Activated T-cell treated with anti-CD3 and anti-CD28 coated beads, Interleukin-2, amount 50 U/mL, for 48 hours (primary cell): Measurements from ENCODE around the gene CNTFR.

Source experiments
- DNase-seq, 2 experiments: peaks; one replicate each; pipeline ENCODE4 v3.0.0-alpha.2; 2020

The CNTFR gene

DNA sequence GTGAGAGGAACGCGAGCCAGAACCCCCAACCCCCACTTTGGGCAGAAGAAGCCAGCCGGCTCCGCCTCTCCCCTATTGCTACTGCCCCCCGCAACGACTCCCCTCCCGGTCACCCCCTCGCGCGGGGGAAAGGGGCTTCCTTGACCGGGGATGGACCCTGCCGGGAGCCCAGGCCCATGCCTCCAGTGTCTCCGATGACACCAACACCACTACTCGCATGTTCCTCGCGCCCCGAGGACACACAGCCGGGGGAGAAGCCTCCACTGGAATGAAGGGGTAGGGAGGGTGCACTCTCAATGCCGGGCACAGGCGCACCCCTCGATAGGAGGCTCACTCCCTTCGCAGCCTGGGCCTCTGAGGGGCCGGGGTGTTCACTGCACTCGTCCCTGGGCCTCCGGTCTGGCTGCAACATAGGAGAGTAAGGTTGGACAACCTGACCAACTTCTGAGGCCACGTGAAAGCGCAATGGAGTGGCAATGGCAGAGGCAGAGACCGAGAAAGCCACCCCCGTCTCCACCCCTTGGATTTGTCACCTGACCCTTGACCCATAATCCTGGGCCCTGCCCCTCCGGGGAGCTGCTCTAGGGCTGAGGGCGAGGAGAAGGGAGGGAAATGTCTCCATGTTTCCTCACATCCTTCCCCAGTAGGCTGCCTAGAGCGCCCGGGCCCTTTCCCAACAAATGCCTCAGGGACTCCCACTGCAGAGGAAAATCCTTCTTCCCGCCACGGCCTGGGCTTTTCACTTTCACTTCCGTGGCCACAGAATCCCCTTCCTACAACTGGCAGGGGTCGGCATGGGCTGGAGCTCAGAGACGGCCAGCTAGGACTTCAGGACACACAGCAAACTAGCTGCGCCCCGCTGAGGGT lies 1.1 kb upstream of the CNTFR start:
- peak; percentile 46 to 52 for DNase-seq

GRCh38 chr9:34588671-34589635 lies 571 bp downstream of the CNTFR start:
- no peak for DNase-seq

DNA sequence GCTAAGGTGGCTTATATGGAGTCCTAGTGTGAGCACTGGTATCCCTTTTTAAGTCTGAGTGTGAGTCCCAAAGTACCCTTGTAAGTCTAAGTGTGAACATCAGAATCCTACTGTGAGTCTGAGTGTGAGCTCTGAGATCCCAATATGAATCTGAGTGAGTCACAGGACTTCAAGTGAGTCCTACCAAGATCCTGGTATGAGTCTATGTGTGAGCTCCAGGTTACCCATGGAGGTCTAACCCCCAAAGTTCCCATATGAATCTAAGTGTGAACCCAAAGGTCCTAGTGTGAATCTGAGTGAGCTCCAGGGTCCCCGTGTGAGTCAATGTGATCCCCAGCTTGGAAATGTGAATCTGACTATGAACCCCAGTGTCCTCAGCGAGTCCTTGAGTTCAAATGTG lies 2.3 kb downstream of the CNTFR start:
- no peak for DNase-seq

GRCh38 chr9:34585946-34586669 lies 3.4 kb downstream of the CNTFR start:
- no peak for DNase-seq

DNA sequence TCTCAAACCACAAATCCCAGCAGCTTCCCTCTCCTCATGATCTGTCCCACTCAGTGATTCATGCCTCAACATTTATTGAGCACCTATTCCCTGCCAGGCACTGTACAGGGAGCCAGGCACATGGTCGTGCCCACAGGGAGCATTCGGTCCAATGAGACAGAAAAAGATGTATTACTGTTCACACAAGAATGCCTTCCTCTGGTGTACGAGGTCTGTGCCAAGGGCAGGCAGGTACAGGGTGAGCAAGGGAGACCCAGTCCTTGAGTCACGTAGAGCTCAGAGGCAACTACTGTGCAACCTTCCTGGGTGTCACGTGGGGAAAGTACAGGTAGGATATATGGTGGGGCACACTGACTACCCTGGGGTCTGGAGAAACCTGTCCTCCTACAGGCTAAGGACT lies 4.6 kb downstream of the CNTFR start:
- DNase-seq: no peak

DNA sequence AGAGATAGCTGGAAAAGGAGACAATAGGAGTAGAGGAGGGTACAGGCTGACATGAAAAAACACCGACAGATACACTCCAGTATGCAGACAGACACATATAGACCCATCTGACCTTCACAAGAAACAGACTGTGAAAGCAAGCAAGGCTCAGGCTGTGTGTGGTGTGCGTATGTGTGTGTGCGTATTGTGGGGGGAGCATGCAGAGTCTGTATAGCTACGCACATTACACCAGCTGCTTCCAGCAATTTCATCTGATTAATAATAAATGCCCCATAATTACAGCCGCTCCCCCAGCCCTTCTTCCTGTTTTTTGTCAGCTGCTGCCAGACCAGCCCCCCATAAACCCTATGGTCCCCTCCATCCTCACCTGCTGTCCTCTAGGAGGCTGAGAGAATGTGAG lies 6.7 kb downstream of the CNTFR start:
- DNase-seq: no peak

DNA sequence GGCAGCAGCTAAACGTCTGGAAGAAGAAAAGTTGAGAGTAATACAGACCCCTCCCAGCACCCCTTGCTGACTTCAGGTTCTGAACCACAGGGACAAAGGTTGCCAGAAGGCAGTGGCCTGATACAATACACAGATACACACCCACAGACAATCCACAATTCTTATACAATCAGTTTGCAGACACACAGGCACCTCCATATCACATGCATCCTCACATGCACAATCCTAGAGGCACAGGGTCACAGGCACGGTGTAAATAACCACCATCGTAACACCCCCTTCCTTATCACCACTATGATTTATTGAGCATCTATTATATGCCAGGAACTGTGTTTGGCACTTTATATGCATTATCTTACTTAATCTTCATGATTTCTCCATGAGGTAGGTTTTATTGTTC lies 8.2 kb downstream of the CNTFR start:
- DNase-seq: no peak

DNA sequence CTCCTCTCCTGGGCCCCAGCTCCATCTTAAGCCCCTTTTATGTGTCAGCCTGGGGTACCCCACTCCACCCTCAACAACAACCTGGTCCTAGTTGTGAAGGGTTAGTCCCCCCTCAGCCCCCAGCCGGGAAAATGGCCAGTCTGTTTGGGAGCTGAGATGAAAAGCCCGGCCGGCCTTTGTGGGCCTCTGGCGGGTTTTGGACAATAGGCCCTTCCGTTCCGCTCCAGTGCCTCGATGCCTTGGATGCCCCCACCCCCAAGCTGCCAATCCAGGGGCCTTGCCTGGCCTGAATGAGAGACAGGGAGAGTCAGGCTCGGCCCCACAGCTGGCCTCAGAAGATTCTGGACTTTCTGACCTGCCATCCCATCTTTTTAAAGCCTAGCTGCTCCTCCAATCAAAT lies 9.2 kb downstream of the CNTFR start:
- DNase-seq: no peak

DNA sequence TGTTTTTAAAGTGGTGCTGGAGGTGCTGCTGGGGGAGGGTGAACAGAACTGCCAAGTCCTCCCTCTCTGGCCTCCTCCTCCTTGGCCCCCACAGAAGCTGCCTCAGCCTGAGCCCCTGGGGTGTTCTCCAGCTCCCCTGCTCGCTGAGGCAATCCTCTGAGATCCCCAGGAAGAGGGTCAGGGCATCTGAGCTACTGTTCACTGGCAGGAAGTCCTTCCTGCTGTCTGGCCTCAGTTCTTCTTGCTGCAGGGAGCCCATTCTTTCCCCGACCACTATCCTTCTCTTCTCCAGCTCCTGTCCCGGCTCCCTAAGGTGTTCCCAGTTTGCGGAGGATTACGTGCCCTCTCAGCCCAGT lies 9.7 kb downstream of the CNTFR start:
- no peak for DNase-seq

- DNase-seq: no peak
These were observed 10.3 kb downstream of the CNTFR start for GRCh38 chr9:34579104-34579807.

GRCh38 chr9:34578241-34579103 lies 11.1 kb downstream of the CNTFR start:
- DNase-seq: peak in 1 of 2 experiments; percentile 41

GRCh38 chr9:34577400-34578240 lies 11.9 kb downstream of the CNTFR start:
- DNase-seq: no peak

- DNase-seq: no peak
These were observed 12.7 kb downstream of the CNTFR start for GRCh38 chr9:34576597-34577399.

DNA sequence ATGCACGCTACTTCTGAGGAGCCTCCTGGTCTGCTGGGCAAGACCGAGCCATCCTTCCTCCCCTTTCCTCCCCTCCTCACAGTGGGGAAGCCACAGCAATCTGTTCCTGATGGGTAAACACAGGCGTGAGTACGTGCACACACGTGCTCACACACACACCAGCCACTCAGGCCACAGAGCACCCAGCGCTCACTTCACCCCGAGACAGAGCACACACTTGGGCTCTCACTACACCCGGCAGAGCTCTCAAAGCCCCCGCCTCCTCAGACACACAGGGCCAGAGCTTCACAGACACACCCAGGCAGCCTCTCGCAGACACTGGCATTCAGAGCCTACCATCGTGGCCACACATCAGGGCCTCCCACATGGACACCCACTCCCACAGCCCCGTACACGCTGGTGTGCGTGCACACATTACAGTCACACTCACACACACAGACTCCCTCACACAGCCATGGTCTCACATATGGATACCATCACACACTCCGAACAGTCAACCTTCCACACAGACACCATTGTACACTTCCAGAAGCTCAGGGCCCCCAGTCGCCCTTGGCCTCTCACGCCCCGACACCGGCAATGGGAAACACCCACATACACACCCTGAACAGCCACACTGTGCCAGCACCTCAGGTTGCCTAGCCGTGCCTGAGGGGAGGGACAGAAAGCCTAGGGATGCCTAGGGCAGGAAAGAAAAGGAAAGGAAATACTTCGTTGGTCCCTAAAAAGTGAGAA lies 13.5 kb downstream of the CNTFR start:
- no peak for DNase-seq

DNA sequence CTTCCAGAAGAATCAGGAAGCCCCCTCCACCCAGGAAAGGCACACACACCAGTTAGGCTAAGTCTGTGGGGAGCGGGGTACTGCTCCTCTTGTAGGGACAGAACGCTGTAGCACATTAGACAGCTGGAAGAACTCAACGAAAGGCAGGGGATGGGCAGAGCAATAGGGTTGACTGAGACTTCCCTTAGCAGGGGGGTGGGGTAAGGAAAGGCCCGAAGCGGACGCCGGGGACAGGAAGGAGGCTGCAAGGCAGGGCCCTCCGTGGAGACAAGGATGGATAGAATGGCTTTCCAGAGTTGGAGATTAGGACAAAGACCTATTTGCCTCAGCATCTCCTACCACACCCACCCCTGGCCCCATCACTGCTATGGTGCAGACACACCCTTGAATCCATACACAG lies 14.3 kb downstream of the CNTFR start:
- DNase-seq: no peak

DNA sequence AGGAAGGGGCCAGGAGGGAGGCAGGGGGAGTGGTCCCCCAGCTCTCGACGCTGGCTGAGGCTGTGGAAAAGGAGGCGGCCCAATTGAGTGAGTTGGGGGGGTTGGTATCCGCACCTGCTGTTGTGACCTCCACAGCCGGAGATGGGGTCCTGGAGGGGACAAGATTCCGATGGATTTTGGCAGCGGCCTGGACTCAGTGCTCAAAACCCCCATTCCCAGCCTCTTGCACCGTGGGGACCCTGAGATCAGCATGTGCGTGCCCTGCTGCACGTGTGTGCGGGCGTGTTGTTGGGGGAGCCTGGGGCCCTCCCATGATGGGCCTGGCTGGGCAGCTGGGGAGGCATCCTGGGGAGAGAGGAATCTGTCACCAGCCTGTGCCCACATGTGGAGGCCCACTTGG lies 15.0 kb downstream of the CNTFR start:
- DNase-seq: no peak

DNA sequence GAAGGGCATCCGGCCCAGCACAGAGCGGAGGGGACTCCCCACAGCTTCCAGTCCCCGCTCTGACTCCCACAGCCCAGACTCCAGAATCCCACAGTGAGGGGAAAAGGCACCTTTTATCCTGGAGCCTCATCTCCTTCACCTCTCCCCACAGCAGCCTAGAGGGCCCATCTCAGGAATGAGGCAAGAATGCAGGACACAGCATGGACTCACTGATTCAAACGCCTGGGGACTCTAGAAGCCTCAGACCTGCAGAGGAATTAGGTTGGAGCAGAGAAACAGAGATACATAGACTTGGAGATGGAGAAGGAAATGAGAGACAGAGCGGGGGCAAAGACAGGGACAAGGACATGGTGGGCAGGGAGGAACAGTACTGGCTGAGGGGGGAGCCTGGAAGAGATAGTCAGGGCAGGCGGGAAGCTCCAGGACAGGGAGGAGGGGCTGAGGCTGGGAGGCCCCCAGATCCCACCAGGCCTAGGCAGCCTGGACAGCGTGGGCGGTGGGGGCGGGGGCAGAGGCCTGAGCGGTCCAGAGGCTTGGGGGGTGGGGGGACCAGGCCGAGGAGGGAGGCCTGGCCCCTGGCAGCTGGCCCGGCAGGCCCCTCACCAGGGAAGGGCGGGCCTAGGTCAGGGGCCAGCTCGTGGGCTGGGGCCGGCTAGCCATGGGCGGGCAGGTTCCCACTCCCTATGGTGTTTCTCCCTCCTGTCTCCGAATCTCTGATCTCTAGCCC lies 15.8 kb downstream of the CNTFR start:
- DNase-seq: no peak

- DNase-seq: no peak
These were observed 16.9 kb downstream of the CNTFR start for GRCh38 chr9:34572628-34573027.
